Prostate gland (tissue), 2 donors: ENCODE data around the gene KANK4. TPM values are rescaled to one million over a fixed set of nuclear protein-coding genes. Genes with fewer than 3 reads are reported as not detected.
A peak's percentile ranks its signal among the peaks of the same experiment; 100 is the strongest.

Experiments
- DNase-seq: peaks from one replicate; pipeline ENCODE4 v3.0.0-alpha.2; 2019; ENCODE audit warnings: low spot score
- H3K27ac ChIP-seq, 2 donors: fragments of 200-600 bp; sonication (generic); 2 replicates each; pipeline ENCODE4 v1.5.1; 2017 to 2019
- H3K27me3 ChIP-seq: fragments of 200-600 bp; sonication (generic); replicated peaks from 2 replicates; pipeline ENCODE4 v1.5.1; 2019; ENCODE audit not compliant: insufficient read depth
- H3K36me3 ChIP-seq, 2 donors: fragments of 200-600 bp; sonication (generic); 1 replicate in 1 of 2; 2 replicates in 1 of 2; pipeline versions ENCODE4 v1.5.1 to v1.8.1; 2017 to 2019
- H3K4me1 ChIP-seq: fragments of 200-600 bp; sonication (generic); replicated peaks from 2 replicates; pipeline ENCODE4 v1.5.1; 2019
- H3K4me3 ChIP-seq, 2 donors: fragments of 200-600 bp; sonication (generic); 2 replicates each; pipeline ENCODE4 v1.5.1; 2017 to 2019
- H3K9me3 ChIP-seq: fragments of 200-600 bp; sonication (generic); 2 replicates; pipeline ENCODE4 v1.5.1; 2017
- POLR2A ChIP-seq: fragments of 450-650 bp; IDR thresholded peaks from one replicate; pipeline ENCODE4 v1.6.1; 2016; ENCODE audit warnings: antibody characterized with exemption, mild to moderate bottlenecking
- POLR2AphosphoS5 ChIP-seq: sonication (generic); formaldehyde crosslinking; IDR thresholded peaks from one replicate; pipeline ENCODE4 v1.6.1; 2017; ENCODE audit warnings: antibody characterized with exemption
- WGBS: methylation state at CpG from one replicate; pipeline ENCODE4 v1.1.5; 2018; 5-methylcytosine and 5-hydroxymethylcytosine counted together
- intact Hi-C: fragments of 100-400 bp; cut with DNase I; formaldehyde crosslinking; loops from one replicate; pipeline ENCODE4 v1.14.2; 2022
- total RNA-seq, 2 donors: library from RNA; depleted of rRNA; stranded (reverse); fragments of >200 nt; gene quantifications; one replicate each; pipeline ENCODE4 v1.1.0, GENCODE V29; 2016
- TF ChIP-seq, protein P1 (sequence below), 4 experiments: fragments of 200-600 bp in 2 of 4; fragments of 450-650 bp in 2 of 4; sonication (generic) in 2 of 4; IDR thresholded peaks; 1 replicate in 3 of 4; 2 replicates in 1 of 4; pipeline ENCODE4 v1.5.1; 2016 to 2019; ENCODE audit warnings: antibody characterized with exemption in 4 of 4, mild to moderate bottlenecking in 2 of 4, moderate library complexity in 2 of 4

The KANK4 gene
- total RNA-seq, 2 donors from 2014 or later, result 6.1 to 6.8 TPM

DNA sequence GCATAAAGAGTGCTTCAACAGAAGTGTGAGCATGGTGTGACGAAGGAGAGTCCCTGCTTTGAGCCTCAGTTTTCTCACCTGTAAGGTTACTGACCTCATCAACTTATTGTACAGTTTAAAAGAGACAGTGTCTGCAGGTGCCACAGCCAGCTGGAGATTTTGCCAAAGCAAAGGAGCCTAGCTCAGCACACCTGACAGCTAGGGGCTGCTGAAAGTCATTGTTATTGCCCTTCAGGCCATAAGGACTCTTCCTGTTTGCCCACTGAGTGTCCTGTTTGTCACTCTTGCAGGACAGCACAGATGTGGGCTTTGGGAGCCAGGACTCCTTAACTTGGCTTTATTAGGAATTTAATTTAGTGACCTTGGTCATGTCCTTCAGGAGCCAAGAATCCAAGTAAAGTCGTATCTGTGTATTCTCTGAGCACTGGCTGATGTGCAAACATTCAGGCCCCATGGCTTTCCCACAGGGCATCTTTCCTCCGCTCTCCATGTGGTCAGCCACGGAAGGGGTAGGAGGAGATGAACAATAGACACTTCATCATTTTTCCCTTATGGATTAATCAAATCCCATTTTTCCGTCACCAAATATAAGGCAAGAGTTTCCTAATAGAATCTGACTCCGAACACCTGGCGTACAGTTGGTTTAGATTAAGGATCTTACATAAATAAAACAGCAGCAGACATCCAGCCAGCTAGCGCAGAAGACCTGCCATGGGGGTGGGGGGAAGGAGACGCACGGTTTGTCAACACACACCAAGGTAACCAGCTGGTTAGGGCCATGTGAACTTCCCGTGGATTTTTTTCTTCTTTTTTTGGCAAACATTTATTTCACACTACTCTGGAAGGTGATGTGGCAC lies 43.1 kb upstream of the KANK4 start:
- 48% methylated on average over 11 of the region's 11 CpGs for WGBS
- H3K4me3 ChIP-seq, result no peak overlapping the region
- no peak for DNase-seq
- H3K27me3 ChIP-seq, result no peaks in the 10 kb centered on the region
- TF ChIP-seq, protein P1, sequence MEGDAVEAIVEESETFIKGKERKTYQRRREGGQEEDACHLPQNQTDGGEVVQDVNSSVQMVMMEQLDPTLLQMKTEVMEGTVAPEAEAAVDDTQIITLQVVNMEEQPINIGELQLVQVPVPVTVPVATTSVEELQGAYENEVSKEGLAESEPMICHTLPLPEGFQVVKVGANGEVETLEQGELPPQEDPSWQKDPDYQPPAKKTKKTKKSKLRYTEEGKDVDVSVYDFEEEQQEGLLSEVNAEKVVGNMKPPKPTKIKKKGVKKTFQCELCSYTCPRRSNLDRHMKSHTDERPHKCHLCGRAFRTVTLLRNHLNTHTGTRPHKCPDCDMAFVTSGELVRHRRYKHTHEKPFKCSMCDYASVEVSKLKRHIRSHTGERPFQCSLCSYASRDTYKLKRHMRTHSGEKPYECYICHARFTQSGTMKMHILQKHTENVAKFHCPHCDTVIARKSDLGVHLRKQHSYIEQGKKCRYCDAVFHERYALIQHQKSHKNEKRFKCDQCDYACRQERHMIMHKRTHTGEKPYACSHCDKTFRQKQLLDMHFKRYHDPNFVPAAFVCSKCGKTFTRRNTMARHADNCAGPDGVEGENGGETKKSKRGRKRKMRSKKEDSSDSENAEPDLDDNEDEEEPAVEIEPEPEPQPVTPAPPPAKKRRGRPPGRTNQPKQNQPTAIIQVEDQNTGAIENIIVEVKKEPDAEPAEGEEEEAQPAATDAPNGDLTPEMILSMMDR (IDR thresholded peaks at IDR 0.05), result no peak
- TF ChIP-seq POLR2AphosphoS5 (no peak), POLR2A (no peak)
- H3K36me3 ChIP-seq, result no peaks in the 10 kb centered on the region
- H3K4me1 ChIP-seq, result no peaks in the 10 kb centered on the region
- no peaks in the 10 kb centered on the region for H3K9me3 ChIP-seq
- intact Hi-C loops, result no loop called here
- H3K27ac ChIP-seq, result no peak overlapping the region

DNA sequence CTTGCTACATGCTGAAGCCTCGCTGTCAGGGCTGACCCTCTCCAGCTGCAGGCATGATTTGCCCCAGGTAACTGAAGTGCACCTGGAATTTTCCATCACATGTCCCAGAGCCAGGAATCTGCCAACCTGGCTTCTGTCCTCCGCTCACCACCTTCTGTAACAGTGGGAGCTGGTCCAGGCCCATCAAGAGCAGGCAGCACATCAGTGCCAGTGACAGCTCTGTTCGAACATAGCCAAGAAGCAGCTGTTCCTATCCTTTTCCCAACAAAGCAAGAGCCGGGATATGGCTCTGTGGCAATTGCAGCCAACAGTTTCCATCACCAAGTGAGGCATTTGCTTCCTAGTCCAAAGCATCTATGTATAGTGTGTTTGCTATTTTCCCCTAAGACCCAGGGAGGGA lies 42.2 kb upstream of the KANK4 start:
- H3K36me3 ChIP-seq, result no peaks in the 10 kb centered on the region
- intact Hi-C loops, result no loop called here
- H3K4me1 ChIP-seq, result no peaks in the 10 kb centered on the region
- no peaks in the 10 kb centered on the region for H3K9me3 ChIP-seq
- peak; percentile 21 for DNase-seq
- TF ChIP-seq, protein P1 (IDR thresholded peaks at IDR 0.05), result no peak
- peak; percentile 4 for TF ChIP-seq POLR2AphosphoS5
- H3K27ac ChIP-seq, result no peak overlapping the region
- H3K27me3 ChIP-seq, result no peaks in the 10 kb centered on the region
- no peak overlapping the region for H3K4me3 ChIP-seq
- 39% methylated on average over 4 of the region's 4 CpGs for WGBS

DNA sequence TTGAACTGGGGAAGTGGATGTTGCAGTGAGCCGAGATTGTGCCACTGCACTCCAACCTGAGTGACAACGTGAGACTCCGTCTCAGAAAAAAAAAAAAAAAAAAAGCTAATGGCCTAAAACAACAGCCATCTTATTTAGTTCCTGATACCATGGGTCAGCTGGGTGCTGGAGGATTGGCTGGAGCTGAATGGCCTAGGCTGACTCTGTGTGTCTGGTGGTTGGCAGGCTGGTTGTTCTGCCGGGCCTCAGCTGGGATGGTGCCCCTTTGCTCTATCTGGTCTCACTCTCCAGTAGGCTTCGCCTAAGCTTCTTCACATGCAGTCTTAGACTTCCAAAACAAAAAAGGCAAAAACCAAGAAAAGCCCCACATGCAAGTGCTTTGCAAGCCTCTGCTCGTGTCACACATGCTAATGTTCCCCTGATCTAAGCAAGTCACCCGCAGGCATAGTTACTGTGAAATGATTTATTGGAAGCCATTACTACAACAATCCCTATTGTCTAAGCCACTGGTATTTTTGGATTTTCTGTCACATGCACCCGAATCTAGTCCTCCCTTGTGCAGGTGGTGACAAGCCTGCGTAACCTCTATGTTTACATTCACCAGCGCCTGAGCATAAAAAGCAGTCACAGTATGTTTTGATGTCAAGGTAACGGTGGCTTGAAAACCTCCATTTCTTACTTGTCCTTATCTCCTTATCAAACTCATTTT lies 39.6 kb upstream of the KANK4 start:
- no peaks in the 10 kb centered on the region for H3K9me3 ChIP-seq
- H3K4me3 ChIP-seq, result no peak overlapping the region
- no peaks in the 10 kb centered on the region for H3K36me3 ChIP-seq
- DNase-seq, result peak; percentile 55
- H3K27ac ChIP-seq, result peak overlapping the region in 1 of 2 donors; percentile 26
- H3K27me3 ChIP-seq, result no peaks in the 10 kb centered on the region
- H3K4me1 ChIP-seq, result no peaks in the 10 kb centered on the region
- intact Hi-C loops, result no loop called here
- peak; percentile 75 for TF ChIP-seq POLR2AphosphoS5
- TF ChIP-seq, protein P1 (IDR thresholded peaks at IDR 0.05), result no peak
- no peak for TF ChIP-seq POLR2A
- WGBS, result 61% methylated on average over 11 of the region's 11 CpGs

DNA sequence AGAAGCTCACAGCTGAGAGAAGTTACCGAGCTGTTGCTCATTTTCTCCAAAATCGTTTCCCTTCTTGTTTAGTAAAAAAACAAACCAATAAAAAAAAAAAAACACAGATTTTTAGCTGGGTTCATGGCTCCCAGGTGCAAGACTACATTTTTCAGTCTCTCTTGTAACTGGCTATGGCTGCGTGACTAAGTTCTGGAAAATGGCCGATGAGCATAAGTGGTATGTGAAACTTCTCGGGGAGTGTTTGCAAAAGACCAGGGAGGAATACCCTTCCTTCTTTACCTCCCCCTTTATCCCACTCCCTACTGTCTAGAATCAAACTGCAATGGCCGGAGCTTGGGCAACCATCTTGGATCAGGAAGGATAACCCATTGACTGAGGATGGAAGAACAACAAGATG lies 38.7 kb upstream of the KANK4 start:
- WGBS, result 88% methylated on average over 6 of the region's 6 CpGs
- Histone ChIP-seq H3K36me3 (no peaks in the 10 kb centered on the region), H3K4me3 (no peak overlapping the region), H3K4me1 (no peaks in the 10 kb centered on the region), H3K27me3 (no peaks in the 10 kb centered on the region), H3K27ac (peak overlapping the region in 1 of 2 donors; percentile 26), H3K9me3 (no peaks in the 10 kb centered on the region)
- no peak for DNase-seq
- intact Hi-C loops, result no loop called here
- TF ChIP-seq, protein P1 (IDR thresholded peaks at IDR 0.05), result no peak
- TF ChIP-seq POLR2A, result no peak
- TF ChIP-seq POLR2AphosphoS5, result no peak
